GM12878 (cell line): ENCODE measurements around the gene ATP10A. TPM values are rescaled to one million over a fixed set of nuclear protein-coding genes. Genes with fewer than 3 reads are reported as not detected.

Source experiments
- ATAC-seq: fragments of 200-7000 bp; cut with Tn5 transposase; 3 replicates; pipeline ENCODE4 v1.9.1; 2020; ENCODE audit warnings: mild to moderate bottlenecking, moderate library complexity
- BruUV-seq: library from RNA; stranded (reverse); fragments of 400-500 nt; replicated peaks from 2 replicates; lab custom pipeline; 2021; lab: Mats Ljungman, UMichigan
- CTCF ChIA-PET: fragments of 300-600 bp; sonication (Branson Sonifier 250); formaldehyde crosslinking; extraction: SDS; loops from one replicate; lab custom pipeline; 2021; ENCODE audit warnings: inconsistent platforms; lab: Yijun Ruan, JAX
- POLR2A ChIA-PET: fragments of 350-600 bp; formaldehyde crosslinking; extraction: SDS; loops from one replicate; lab custom pipeline; 2021; ENCODE audit warnings: inconsistent platforms; lab: Charles Lee
- RAD21 ChIA-PET: fragments of 300-600 bp; sonication (Branson Sonifier 250); formaldehyde crosslinking; loops from one replicate; lab custom pipeline; 2023; ENCODE audit warnings: antibody characterized with exemption; ENCODE audit not compliant: unreplicated experiment; lab: Charles Lee
- SMC1A ChIA-PET: fragments of 300-600 bp; sonication (Branson Sonifier 250); formaldehyde crosslinking; loops from one replicate; lab custom pipeline; 2023; ENCODE audit not compliant: unreplicated experiment, uncharacterized antibody; lab: Charles Lee
- DNase-seq: peaks from one replicate; pipeline ENCODE4 v3.0.0-alpha.2; 2011; ENCODE audit warnings: low read depth, low spot score
- FAIRE-seq: peaks from 3 replicates; lab custom pipeline; 2011; peaks lifted over from hg19 to GRCh38; lab: Jason Lieb, UNC
- H2AFZ ChIP-seq: 2 replicates; pipeline ENCODE4 v1.6.0; 2011; ENCODE audit warnings: low read depth, low read length, control low read depth; ENCODE audit not compliant: control insufficient read depth
- H3K27ac ChIP-seq: 2 replicates; pipeline ENCODE4 v1.5.1; 2011; ENCODE audit warnings: control low read depth; ENCODE audit not compliant: control insufficient read depth, insufficient read depth
- H3K27me3 ChIP-seq, 2 experiments: replicated peaks in 1 of 2; 2 replicates each; pipeline versions ENCODE4 v1.6.0 to v1.6.1; 2011; ENCODE audit warnings: low read length in 1 of 2; ENCODE audit not compliant: control insufficient read depth in 2 of 2, insufficient read depth in 2 of 2
- H3K36me3 ChIP-seq, 2 experiments: 2 replicates each; pipeline ENCODE4 v1.5.1; 2011; ENCODE audit warnings: low read length in 1 of 2; ENCODE audit not compliant: control insufficient read depth in 2 of 2, insufficient read depth in 2 of 2
- H3K4me1 ChIP-seq: 2 replicates; pipeline ENCODE4 v1.6.1; 2011; ENCODE audit warnings: mild to moderate bottlenecking, low read length, moderate library complexity, mixed read lengths; ENCODE audit not compliant: control insufficient read depth, insufficient read depth
- H3K4me2 ChIP-seq: 2 replicates; pipeline ENCODE4 v1.6.0; 2011; ENCODE audit warnings: control low read depth; ENCODE audit not compliant: control insufficient read depth, insufficient read depth
- H3K4me3 ChIP-seq: fragments of 200-600 bp; sonication (generic); 2 replicates; pipeline ENCODE4 v1.5.1; 2016
- H3K79me2 ChIP-seq: 2 replicates; pipeline ENCODE4 v1.6.0; 2011; ENCODE audit warnings: low read length; ENCODE audit not compliant: control insufficient read depth, insufficient read depth
- H3K9ac ChIP-seq: 2 replicates; pipeline ENCODE4 v1.8.0; 2011; ENCODE audit warnings: low read length, control low read depth, mixed read lengths; ENCODE audit not compliant: control insufficient read depth, insufficient read depth
- H3K9me3 ChIP-seq: replicated peaks from 3 replicates; pipeline ENCODE4 v1.5.1; 2011; ENCODE audit warnings: mild to moderate bottlenecking, low read length; ENCODE audit not compliant: control insufficient read depth, insufficient read depth
- H4K20me1 ChIP-seq: 2 replicates; pipeline ENCODE4 v1.6.0; 2011; ENCODE audit not compliant: control insufficient read depth, insufficient read depth
- ATF7 ChIP-seq: fragments of 450-650 bp; IDR thresholded peaks from 2 replicates; pipeline ENCODE4 v1.6.1; 2016; ENCODE audit warnings: low read depth, mild to moderate bottlenecking
- EGR1 ChIP-seq, 2 experiments: IDR thresholded peaks; 1 replicate in 1 of 2; 2 replicates in 1 of 2; pipeline ENCODE4 v1.6.1; 2011 to 2012; ENCODE audit warnings: low read depth in 2 of 2, low read length in 2 of 2, borderline replicate concordance in 1 of 2, mild to moderate bottlenecking in 1 of 2, moderate library complexity in 1 of 2
- FOS ChIP-seq: IDR thresholded peaks from 3 replicates; pipeline ENCODE4 v1.6.1; 2011; ENCODE audit warnings: borderline replicate concordance; ENCODE audit not compliant: insufficient read length; ENCODE audit errors: extremely low read depth
- FOXK2 ChIP-seq: fragments of 450-650 bp; IDR thresholded peaks from 2 replicates; pipeline ENCODE4 v1.6.1; 2017; ENCODE audit warnings: mild to moderate bottlenecking, moderate library complexity
- FOXM1 ChIP-seq: IDR thresholded peaks from 2 replicates; pipeline ENCODE4 v1.6.1; 2012; ENCODE audit warnings: low read depth, mild to moderate bottlenecking, inconsistent platforms, low read length, moderate library complexity
- GABPA ChIP-seq: IDR thresholded peaks from 2 replicates; pipeline ENCODE4 v1.6.1; 2014; ENCODE audit warnings: antibody characterized with exemption, low read depth, mild to moderate bottlenecking, inconsistent platforms
- JUND ChIP-seq: IDR thresholded peaks from 2 replicates; pipeline ENCODE4 v1.6.1; 2012; ENCODE audit warnings: low read depth, mild to moderate bottlenecking, low read length, improper control_type of control experiment, moderate library complexity
- MLLT1 ChIP-seq: fragments of 450-650 bp; IDR thresholded peaks from 2 replicates; pipeline ENCODE4 v1.6.1; 2016; ENCODE audit warnings: mild to moderate bottlenecking
- NR2F1 ChIP-seq: fragments of 450-650 bp; conservative IDR thresholded peaks from 2 replicates; pipeline ENCODE4 v1.6.1; 2017; ENCODE audit warnings: mild to moderate bottlenecking
- RELB ChIP-seq: fragments of 450-650 bp; IDR thresholded peaks from 2 replicates; pipeline ENCODE4 v1.6.1; 2017; ENCODE audit warnings: low read depth, mild to moderate bottlenecking, moderate library complexity
- SIX5 ChIP-seq: IDR thresholded peaks from 2 replicates; pipeline ENCODE4 v1.6.1; 2011; ENCODE audit warnings: mild to moderate bottlenecking, low read depth, low read length, moderate library complexity; ENCODE audit not compliant: severe bottlenecking
- SMARCA5 ChIP-seq: fragments of 450-650 bp; IDR thresholded peaks from 2 replicates; pipeline ENCODE4 v1.6.1; 2017; ENCODE audit warnings: mild to moderate bottlenecking
- SPI1 ChIP-seq: IDR thresholded peaks from 2 replicates; pipeline ENCODE4 v1.6.1; 2011; ENCODE audit warnings: low read depth, mild to moderate bottlenecking, low read length, moderate library complexity, borderline replicate concordance; ENCODE audit not compliant: insufficient read depth
- SRF ChIP-seq, 2 experiments: IDR thresholded peaks; 2 replicates each; pipeline ENCODE4 v1.6.1; 2011; ENCODE audit warnings: low read depth in 2 of 2, low read length in 2 of 2, mild to moderate bottlenecking in 1 of 2, moderate library complexity in 1 of 2
- SUPT20H ChIP-seq: IDR thresholded peaks from 2 replicates; pipeline ENCODE4 v1.6.1; 2011; ENCODE audit warnings: low read depth, mild to moderate bottlenecking, low read length, moderate library complexity, borderline replicate concordance; ENCODE audit not compliant: control insufficient read depth
- TARDBP ChIP-seq: IDR thresholded peaks from 2 replicates; pipeline ENCODE4 v1.6.1; 2016; ENCODE audit warnings: borderline replicate concordance
- ZBTB33 ChIP-seq: fragments of 450-650 bp; IDR thresholded peaks from 2 replicates; pipeline ENCODE4 v1.6.1; 2017; ENCODE audit warnings: mild to moderate bottlenecking
- WGBS: methylation state at CpG from one replicate; pipeline ENCODE4 v1.1.6; 2016; ENCODE audit warnings: low lambda C conversion rate; ENCODE audit not compliant: insufficient replicate concordance, insufficient coverage; ENCODE audit errors: missing lambda C conversion rate; 5-methylcytosine and 5-hydroxymethylcytosine counted together
- in situ Hi-C: fragments of 300-500 bp; cut with MboI; formaldehyde crosslinking; loops from 9 replicates; pipeline ENCODE4 v1.14.3; 2018; ENCODE audit warnings: mixed read lengths
- intact Hi-C: fragments of 100-400 bp; cut with micrococcal nuclease; formaldehyde crosslinking; loops from one replicate; pipeline ENCODE4 v1.14.2; 2022; ENCODE audit not compliant: unreplicated experiment
- polyA plus RNA-seq, 11 experiments: library from polyadenylated mRNA; depleted of rRNA in 4 of 11; unstranded in 6 of 11; stranded (reverse) in 5 of 11; fragments of >200 nt; fragmentation: Nextera tagmentation in 4 of 11; fragmentation: Illumina TruSeq in 1 of 11; extraction: Ambion mirVana in 4 of 11; extraction: Trizol in 1 of 11; gene quantifications; 1 replicate in 1 of 11; 2 replicates in 10 of 11; pipeline versions ENCODE4 v1.2.1 to v1.2.3, GENCODE V29; 2011 to 2016; ENCODE audit warnings: inconsistent platforms in 2 of 11, missing spikeins in 2 of 11, low read depth in 1 of 11
- total RNA-seq, 4 experiments: library from RNA; depleted of rRNA in 3 of 4; stranded (reverse); fragments of >200 nt in 3 of 4; fragmentation: Illumina TruSeq in 1 of 4; extraction: Trizol in 1 of 4; gene quantifications; 2 replicates each; pipeline versions ENCODE4 v1.2.1 to v1.2.3, GENCODE V29; 2013 to 2021
- TF ChIP-seq, protein P1 (sequence below): IDR thresholded peaks from 2 replicates; pipeline ENCODE4 v1.6.1; 2011; ENCODE audit warnings: mild to moderate bottlenecking, low read depth, low read length, moderate library complexity; ENCODE audit not compliant: insufficient replicate concordance

Gene ATP10A
- total and polyA plus RNA-seq, 10 of the 15 experiments (the other 5 are each of a cell fraction or from before 2014, with no cell fraction given): 0.04 to 1.5 (median 0.31) TPM; not detected in 2

GRCh38 chr15:25679492-25679891 lies 183.6 kb downstream of the ATP10A start (continued):
- TF ChIP-seq SMARCA5 (no peak), FOXK2 (no peak)
- TF ChIP-seq, protein P1, sequence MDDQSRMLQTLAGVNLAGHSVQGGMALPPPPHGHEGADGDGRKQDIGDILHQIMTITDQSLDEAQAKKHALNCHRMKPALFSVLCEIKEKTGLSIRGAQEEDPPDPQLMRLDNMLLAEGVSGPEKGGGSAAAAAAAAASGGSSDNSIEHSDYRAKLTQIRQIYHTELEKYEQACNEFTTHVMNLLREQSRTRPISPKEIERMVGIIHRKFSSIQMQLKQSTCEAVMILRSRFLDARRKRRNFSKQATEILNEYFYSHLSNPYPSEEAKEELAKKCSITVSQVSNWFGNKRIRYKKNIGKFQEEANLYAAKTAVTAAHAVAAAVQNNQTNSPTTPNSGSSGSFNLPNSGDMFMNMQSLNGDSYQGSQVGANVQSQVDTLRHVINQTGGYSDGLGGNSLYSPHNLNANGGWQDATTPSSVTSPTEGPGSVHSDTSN: no peak

DNA sequence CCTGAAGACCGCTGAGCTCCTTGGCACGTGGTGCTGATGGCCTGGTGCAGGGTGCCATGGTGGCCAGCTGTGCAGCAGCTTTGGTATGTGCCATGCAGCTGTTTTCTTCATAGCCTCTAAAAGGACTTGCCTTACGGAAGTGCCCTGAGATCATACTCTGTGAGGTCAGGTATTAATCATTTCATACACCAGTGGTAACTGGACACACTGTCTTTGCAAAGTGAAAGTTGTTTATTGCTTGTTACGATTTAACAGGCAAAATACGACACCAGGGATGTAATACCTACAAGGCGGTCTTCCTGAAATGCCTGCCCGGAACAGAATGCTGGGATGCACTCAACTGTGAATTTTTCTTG lies 184.6 kb downstream of the ATP10A start:
- H3K27ac ChIP-seq: no peak overlapping the region
- no peaks in the 10 kb centered on the region; the same call in 2 of the 3 replicates for H3K9me3 ChIP-seq
- no peak overlapping the region for H3K9ac ChIP-seq
- H3K36me3 ChIP-seq: no peaks in the 10 kb centered on the region
- H3K4me1 ChIP-seq: no peaks in the 10 kb centered on the region
- CTCF ChIA-PET: no interaction called here
- no peak overlapping the region for H2AFZ ChIP-seq
- in situ Hi-C loops (loop anchor here (10.0 kb wide), 1 partner anchor 56 kb away; no protein-coding TSS in a partner anchor), intact Hi-C loops (no loop called here)
- SMC1A ChIA-PET: no interaction called here
- FAIRE-seq (no peak), ATAC-seq (no peak), DNase-seq (no peak)
- H3K27me3 ChIP-seq: no peaks in the 10 kb centered on the region
- POLR2A ChIA-PET: no interaction called here
- no TSS peak for BruUV-seq
- 12% methylated on average over 7 of the region's 7 CpGs for WGBS
- H3K4me2 ChIP-seq: no peak overlapping the region
- no peaks in the 10 kb centered on the region for H3K79me2 ChIP-seq
- H3K4me3 ChIP-seq: no peak overlapping the region
- RAD21 ChIA-PET: interaction anchor here (0.6 kb wide), 1 partner anchor 10 kb away, joined by 3 read pairs; no protein-coding TSS in a partner anchor
- no peaks in the 10 kb centered on the region for H4K20me1 ChIP-seq
- TF ChIP-seq EGR1 (IDR thresholded peaks at IDR 0.05; ENCODE audit: borderline replicate concordance in 1 of 2, low read depth in 2 of 2, low read length in 2 of 2) (no peak), NR2F1 (no peak), FOXM1 (no peak), SUPT20H (no peak), GABPA (no peak), SMARCA5 (no peak), JUND (no peak), TARDBP (no peak), SRF (IDR thresholded peaks at IDR 0.05; ENCODE audit: low read depth in 2 of 2, low read length in 2 of 2) (no peak), RELB (no peak), FOS (no peak), ZBTB33 (no peak), ATF7 (no peak), MLLT1 (no peak), SPI1 (no peak), SIX5 (no peak)
